DMS 273 treated with DMSO at 0.1 percent for 48 hours (cell line): ENCODE results near the gene CYTH2.

Source experiments
- DNase-seq: peaks from one replicate; lab custom pipeline; 2025; lab: John Stamatoyannopoulos, UW

CYTH2 gene, protein sequence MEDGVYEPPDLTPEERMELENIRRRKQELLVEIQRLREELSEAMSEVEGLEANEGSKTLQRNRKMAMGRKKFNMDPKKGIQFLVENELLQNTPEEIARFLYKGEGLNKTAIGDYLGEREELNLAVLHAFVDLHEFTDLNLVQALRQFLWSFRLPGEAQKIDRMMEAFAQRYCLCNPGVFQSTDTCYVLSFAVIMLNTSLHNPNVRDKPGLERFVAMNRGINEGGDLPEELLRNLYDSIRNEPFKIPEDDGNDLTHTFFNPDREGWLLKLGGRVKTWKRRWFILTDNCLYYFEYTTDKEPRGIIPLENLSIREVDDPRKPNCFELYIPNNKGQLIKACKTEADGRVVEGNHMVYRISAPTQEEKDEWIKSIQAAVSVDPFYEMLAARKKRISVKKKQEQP

DNA sequence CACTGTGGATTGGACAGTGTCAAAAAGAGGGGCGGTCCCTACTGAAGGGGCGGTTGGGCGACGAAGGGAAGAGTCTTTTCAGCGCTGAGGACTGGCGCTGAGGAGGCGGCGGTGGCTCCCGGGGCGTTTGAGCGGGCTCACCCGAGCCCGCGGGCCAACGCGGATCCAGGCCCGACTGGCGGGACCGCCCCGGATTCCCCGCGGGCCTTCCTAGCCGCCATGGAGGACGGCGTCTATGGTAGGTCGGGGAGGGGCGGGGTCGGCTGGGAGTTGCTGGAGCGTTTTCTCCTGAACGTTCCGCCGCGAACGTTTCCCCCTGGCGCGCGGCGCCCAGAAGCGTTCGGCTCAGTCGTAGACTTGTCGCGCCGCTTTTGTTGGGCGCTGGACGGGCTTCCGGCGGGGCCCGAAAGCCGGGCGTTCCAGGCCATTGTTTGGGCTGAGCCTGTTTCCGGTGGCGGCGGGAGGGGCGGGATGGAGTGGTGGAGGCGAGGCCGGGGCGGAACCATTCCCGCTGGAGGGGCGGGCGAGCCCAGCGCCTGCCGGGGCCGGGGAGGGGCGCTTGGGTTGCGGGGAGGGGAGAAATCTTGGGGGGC lies at the start of gene CYTH2:
CYTH2 (plus strand) TSS at position 81 of the 593 bp plus-strand sequence; CDS start at position 220, 139 bp downstream.
- peak; percentile 24 for DNase-seq

DNA sequence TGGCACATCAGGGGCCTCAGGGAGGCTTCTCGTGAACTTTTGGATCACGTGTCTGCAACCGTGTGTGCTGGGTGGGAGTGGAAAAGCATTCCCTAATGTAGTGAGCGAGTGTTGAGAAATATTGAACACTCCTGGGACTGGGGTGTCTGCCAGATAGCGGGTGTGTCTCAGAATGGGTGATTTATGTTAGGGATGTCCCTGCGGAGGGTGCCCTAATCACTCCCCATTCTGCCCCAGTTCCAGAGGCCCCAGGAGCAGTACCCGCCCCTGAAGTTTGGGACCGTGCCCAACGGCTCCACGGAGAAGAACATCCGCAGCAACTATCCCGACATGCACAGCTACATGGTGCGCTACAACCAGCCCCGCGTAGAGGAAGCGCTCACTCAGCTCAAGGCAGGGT lies 47.6 kb upstream of the CYTH2 start:
- no peak for DNase-seq

DNA sequence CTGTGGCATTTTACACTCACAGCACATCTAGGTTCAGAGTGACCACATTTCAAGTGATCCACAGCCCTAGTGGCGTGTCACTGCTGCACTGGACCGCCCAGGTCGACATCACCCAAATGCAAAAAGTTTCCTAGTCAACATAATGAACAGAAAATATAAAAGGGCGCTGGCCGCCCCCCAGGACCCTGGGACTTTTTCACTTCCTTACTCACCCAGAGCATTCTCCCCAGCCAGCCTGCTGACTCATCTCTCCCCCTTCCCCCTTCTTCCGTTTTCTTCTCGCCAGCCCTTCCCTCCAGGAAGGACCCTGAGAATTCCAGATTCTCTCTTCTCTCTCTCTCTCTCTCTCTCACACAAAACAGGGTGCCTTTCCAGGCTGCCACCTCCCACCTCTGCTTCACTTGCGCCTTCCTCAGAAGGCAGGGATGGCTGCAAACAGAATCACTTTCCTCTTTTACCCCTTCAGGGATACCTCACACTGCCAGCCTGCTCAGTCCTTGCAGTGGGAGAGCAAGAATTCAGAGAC lies 44.4 kb upstream of the CYTH2 start:
- no peak for DNase-seq

DNA sequence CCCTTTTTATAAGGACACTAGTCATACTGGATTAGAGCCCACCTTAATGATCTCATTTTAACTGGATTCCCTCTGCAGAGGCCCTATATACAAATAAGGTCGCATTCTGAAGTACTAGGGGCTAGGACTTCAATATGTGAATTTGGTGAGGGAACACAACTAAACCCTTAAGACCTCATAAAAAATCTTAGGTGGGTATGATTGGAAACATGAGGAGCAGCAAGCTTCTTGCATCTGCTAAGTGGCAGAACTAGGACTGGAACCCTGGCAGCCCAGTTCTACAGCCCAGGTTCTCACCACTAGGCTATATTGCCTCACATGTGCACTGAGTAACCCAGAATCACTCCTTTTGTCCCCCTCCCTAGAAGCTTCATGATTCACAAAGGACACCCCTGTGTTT lies 40.5 kb upstream of the CYTH2 start:
- no peak for DNase-seq

DNA sequence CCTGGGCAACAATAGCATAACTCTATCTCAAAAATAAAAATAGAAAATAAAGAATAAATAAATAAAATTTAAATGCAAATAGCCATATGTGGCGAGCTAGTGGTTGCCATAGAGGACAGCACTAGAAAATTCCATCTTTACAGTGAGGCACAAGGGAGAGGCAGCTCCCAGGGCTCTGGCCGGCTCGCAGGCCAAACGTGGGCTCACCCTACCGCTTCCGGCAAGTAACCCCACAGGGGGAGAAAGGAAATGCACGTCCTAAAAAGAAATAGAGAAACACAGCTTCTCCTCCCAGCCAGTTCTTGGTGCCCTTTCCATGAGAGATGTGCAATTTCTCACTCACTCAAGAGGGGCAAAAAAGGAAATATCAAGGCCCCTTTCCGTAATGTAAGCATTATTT lies 35.8 kb upstream of the CYTH2 start:
- DNase-seq: no peak

DNA sequence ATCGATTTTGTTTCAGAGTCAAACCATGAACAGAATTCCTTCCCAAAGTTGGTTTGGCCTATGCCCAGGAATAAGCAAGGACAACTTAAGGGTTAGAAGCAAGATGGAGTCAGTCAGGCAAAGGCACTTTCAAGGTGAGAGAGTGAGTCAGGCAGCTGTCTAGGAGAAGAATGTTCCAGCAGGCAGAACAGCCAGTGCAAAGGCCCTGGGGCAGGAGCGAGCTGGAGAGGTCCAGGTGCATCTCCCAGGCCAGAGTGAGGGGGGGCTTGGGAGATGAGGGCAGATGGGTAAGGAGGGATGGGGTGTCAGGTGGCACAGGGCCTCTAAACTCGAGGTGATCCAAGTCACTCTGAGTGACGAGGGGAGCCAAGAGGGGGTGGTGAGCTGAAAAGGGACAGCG lies 32.6 kb upstream of the CYTH2 start:
- DNase-seq: no peak

DNA sequence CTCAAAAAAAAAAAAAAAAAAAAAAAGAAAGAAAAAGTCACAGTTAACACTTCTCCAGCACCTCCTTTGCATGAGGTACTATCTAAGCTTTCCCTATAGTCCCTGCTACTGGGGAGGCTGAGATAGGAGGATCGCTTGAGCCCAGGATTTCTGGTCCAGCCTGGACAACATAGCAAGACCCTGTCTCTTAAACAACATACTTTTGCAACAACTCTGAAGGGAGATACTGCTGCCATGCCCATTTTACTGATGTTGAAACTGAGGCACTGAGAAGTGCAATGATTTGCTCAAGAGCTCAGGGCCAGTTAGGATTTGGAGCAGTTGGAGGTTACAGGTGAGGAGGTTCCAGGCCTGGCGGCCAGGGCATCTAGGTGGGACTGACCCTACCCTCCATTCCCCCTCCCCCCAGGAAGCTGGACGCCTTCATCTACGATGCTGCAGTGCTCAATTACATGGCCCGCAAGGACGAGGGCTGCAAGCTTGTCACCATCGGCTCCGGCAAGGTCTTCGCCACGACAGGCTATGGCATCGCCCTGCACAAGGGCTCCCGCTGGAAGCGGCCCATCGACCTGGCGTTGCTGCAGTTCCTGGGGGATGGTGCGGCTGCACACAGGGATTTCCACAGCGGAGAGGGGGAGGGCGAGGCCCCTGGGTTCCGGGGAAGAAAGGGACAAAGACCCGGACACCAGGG lies 27.7 kb upstream of the CYTH2 start:
- DNase-seq: no peak

DNA sequence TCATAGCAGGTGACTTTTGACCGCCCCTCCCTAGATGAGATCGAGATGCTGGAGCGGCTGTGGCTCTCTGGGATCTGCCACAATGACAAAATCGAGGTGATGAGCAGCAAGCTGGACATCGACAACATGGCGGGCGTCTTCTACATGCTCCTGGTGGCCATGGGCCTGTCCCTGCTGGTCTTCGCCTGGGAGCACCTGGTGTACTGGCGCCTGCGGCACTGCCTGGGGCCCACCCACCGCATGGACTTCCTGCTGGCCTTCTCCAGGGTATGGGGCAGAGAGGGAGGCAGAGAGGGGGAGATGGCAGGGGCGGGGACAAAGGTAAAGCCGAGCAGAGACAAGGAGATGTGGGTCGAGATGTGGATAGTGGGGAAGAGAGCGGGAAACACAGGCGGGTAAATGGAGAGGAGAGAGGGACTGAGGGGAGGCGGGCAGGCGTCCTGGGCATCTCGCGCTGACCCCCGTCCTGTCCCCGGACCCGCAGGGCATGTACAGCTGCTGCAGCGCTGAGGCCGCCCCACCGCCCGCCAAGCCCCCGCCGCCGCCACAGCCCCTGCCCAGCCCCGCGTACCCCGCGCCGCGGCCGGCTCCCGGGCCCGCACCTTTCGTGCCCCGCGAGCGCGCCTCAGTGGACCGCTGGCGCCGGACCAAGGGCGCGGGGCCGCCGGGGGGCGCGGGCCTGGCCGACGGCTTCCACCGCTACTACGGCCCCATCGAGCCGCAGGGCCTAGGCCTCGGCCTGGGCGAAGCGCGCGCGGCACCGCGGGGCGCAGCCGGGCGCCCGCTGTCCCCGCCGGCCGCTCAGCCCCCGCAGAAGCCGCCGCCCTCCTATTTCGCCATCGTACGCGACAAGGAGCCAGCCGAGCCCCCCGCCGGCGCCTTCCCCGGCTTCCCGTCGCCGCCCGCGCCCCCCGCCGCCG lies 26.8 kb upstream of the CYTH2 start:
- DNase-seq: no peak

DNA sequence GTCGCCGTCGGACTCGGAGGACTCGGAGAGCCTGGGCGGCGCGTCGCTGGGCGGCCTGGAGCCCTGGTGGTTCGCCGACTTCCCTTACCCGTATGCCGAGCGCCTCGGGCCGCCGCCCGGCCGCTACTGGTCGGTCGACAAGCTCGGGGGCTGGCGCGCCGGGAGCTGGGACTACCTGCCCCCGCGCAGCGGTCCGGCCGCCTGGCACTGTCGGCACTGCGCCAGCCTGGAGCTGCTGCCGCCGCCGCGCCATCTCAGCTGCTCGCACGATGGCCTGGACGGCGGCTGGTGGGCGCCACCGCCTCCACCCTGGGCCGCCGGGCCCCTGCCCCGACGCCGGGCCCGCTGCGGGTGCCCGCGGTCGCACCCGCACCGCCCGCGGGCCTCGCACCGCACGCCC lies 25.9 kb upstream of the CYTH2 start:
- DNase-seq: no peak

DNA sequence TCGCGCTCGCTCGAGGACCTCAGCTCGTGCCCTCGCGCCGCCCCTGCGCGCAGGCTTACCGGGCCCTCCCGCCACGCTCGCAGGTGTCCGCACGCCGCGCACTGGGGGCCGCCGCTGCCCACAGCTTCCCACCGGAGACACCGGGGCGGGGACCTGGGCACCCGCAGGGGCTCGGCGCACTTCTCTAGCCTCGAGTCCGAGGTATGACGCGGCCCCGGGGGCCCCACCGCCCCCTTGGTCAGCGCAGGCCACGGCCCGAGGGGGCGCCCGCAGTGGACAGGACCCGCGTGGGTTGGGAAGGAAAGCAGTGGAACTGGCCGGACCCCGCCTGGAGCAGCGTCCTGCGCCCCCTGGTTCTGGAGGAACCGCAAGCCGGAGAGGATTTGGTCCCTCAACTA lies 25.4 kb upstream of the CYTH2 start:
- DNase-seq: no peak

DNA sequence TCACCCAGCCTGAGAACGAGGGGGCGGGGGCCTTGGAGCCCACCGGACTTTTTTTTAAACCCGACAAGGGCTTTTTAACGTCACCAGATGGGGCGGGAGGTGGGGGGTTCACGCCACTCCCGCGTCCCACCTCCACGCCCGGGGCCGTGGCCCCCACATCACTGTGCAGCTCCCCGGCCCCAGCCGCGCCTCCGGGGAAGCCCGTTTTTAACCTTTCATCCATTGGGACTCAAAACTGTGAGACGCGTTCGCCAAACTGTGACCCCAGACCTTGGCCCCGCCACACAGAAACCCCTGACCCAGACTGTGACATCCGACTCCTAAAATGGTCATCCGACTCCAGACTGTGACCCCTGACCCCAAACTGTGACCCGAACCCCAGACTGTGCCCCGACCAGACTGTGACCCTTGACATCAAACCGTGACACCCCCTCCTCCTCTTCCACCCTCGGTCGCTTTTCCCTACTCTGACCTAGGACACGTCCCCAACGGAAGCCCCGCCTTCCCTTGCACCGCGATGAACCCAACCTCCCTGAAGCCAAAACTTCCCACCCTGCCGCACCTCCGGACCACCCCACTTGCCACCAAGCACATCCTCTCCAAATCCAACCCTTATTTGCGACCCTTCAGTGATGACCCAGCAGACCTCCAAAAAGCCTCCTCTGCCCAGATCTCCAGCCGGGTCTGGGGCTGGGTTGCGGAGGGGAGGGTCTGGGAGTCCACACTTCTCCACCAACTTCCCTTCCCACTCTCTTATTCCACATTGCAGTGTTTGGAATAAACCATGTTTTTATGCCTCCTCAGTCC lies 24.8 kb upstream of the CYTH2 start:
- no peak for DNase-seq

DNA sequence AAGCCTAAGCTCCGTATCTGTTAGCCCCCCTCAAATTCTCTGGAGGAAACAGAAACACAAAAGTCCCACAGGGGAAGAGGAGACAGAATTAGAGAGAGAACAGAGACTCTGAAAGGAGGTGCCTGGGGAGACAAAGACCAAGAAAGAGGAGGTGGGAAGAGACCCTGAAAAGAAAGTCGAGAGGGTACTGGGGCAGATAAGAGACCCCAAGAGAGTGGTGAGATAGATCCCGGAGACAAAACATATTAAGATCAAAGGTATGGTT lies 24.3 kb upstream of the CYTH2 start:
- DNase-seq: no peak

DNA sequence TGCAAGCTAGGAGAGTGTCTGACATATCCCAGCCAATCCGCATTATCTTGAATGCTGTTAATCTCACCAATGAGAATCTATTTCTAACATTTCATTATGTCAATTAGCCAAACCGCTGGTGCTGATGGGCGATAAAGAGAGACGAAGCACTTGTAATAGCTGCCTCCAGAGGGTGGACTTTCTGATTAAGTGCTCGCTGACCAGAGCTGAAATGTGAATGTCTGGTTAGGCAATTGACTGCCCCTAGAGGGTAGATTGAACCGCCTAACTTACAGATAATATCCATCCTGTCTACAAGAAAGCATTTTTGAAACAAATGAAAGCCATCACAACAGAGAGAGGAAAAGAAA lies 23.9 kb upstream of the CYTH2 start:
- DNase-seq: peak; percentile 93

DNA sequence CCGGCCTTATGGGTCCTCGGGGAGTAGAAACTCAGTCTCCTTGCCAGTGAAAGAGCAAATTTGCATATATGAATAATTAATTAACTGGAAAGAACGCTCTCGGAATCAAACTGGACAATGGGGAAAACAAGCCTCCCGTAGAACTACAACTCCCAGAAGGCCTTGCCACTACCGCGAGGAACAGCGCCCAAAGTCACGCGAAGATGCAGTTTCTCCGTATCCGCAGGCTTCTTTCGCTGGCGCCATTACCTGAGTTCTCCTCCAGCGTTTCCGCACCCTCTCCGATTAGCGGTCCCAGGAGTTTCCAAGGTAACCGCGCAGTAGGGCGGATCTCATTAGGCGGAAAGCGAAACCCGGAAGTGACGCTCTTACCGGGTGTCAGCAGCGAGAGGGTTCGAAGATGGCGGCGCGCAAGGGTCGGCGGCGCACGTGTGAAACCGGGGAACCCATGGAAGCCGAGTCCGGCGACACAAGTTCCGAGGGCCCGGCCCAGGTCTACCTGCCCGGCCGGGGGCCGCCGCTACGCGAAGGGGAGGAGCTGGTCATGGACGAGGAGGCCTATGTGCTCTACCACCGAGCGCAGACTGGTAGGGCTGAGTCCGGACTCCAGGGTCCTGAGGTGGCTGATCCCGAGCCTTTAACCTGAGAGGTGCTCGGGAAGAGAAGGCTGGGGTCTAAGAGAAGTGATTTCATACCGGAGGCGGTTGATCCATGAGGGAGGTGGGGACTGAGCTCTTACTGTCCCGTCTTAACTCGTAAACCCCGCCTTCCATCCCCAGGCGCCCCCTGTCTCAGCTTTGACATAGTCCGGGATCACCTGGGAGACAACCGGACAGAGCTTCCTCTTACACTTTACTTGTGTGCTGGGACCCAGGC lies 23.3 kb upstream of the CYTH2 start, which contains the start of gene GRWD1:
GRWD1 (plus strand) TSS at position 378 of the 876 bp plus-strand sequence; CDS start at position 401, 23 bp downstream.
- peak; percentile 98 for DNase-seq

DNA sequence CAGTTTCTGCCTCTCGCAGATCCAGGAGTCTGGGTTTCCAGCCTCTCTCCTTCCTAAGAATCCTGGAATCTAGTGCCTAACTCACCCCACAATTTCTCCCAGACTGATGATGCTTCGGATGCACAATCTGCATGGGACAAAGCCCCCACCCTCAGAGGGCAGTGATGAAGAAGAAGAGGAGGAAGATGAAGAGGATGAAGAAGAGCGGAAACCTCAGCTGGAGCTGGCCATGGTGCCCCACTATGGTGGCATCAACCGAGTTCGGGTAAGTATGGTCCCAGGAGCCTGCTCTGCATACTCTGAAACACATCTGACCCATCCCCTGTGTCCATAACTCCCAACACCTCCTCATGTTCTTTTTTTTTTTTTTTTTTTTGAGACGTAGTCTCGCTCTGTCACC lies 22.6 kb upstream of the CYTH2 start:
- DNase-seq: no peak

DNA sequence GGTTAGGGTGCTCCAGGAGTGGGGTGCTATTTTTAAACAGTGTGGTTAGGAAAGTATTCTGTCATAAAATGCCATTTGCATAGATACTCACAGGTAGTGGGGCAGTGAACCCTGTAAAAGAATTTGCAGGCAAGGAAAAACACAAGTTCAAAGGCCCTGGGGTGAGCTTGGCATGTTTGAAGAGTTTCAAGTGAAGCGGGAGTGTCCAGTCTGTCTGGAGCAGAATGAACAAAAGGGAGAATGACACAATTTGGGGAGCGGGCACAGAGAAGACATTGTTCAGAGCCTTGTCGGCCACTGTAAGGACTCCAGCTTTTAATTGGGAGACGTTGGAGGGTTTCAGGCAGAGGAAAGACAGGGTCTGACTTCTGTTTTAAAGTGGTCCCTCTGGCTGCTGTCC lies 20.6 kb upstream of the CYTH2 start:
- DNase-seq: no peak

DNA sequence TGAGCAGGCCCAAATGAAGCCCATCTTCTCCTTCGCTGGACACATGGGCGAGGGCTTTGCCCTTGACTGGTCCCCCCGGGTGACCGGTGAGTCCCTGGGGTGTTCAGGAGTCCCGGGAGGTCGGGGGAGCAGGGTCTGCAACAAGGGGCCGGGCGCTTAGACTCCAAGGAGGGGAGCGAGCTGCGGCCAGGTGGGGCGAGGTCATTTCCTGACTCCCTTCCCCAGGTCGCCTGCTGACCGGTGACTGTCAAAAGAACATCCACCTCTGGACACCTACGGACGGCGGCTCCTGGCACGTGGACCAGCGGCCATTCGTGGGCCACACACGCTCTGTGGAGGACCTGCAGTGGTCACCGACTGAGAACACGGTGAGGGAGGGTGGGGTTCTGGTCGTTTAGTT lies 18.7 kb upstream of the CYTH2 start:
- no peak for DNase-seq

DNA sequence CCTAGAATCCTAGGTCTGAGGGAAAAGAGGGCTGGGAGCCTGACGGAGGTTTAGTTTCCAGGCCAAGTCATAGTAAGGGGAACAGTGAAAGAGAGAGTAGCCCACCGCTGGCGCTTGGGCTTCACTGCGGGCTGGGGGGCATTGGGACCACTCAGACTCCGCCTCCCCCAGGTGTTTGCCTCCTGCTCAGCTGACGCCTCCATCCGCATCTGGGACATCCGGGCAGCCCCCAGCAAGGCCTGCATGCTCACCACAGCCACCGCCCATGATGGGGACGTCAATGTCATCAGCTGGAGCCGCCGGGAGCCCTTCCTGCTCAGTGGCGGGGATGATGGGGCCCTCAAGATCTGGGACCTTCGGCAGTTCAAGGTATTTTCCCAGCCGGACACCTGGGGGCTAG lies 18.3 kb upstream of the CYTH2 start:
- DNase-seq: no peak

DNA sequence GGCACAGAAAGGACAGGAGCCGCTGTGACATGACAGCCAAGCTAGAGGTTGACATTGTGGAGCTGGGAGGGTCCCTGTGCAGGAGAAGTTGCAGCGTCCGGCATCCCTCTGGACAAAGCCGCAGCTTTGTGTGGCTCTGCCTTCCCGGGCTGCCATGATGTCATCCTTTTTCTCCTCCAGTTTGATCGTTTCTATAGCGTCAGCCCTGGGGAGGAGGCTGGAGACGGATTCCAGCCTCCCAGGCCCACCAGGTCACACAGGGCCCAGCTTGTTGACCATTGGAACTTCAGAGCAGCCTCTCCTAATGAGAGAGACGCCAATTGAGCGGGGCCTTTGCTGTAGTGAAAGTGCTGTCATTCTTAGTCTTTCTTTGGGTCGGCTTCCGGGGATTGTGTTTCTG lies 17.5 kb upstream of the CYTH2 start:
- no peak for DNase-seq
